Measurements from ENCODE around the gene CCDC40.
A peak's percentile ranks its signal among the peaks of the same experiment; 100 is the strongest.

Gene CCDC40

GRCh38 chr17:80000981-80001775 lies 35.3 kb upstream of the CCDC40 start:
- DNase-seq: no peak

- no peak for DNase-seq
These were observed 34.3 kb upstream of the CCDC40 start for GRCh38 chr17:80002070-80002641.

- DNase-seq: no peak
These were observed 33.6 kb upstream of the CCDC40 start for GRCh38 chr17:80002690-80003490.

- DNase-seq: no peak
These were observed 32.5 kb upstream of the CCDC40 start for GRCh38 chr17:80003969-80004368.

GRCh38 chr17:80005360-80006338 lies 30.8 kb upstream of the CCDC40 start:
- DNase-seq: peak; percentile 68

GRCh38 chr17:80006339-80006720 lies 30.1 kb upstream of the CCDC40 start:
- no peak for DNase-seq

- DNase-seq: no peak
These were observed 29.4 kb upstream of the CCDC40 start for GRCh38 chr17:80006811-80007752.

- DNase-seq: no peak
These were observed 28.5 kb upstream of the CCDC40 start for GRCh38 chr17:80007939-80008338.

GRCh38 chr17:80008383-80008840 lies 28.0 kb upstream of the CCDC40 start:
- DNase-seq: peak; percentile 77

- DNase-seq: no peak
These were observed 27.6 kb upstream of the CCDC40 start for GRCh38 chr17:80008848-80009247.

- no peak for DNase-seq
These were observed 26.8 kb upstream of the CCDC40 start for GRCh38 chr17:80009391-80010282.

- no peak for DNase-seq
These were observed 26.1 kb upstream of the CCDC40 start for GRCh38 chr17:80010283-80010858.

GRCh38 chr17:80011989-80012555 lies 24.4 kb upstream of the CCDC40 start:
- no peak for DNase-seq

GRCh38 chr17:80012765-80013741 lies 23.4 kb upstream of the CCDC40 start:
- DNase-seq: no peak

- DNase-seq: no peak
These were observed 19.0 kb upstream of the CCDC40 start for GRCh38 chr17:80017226-80018010.

- DNase-seq: no peak
These were observed 17.4 kb upstream of the CCDC40 start for GRCh38 chr17:80018917-80019651.

- no peak for DNase-seq
These were observed 14.8 kb upstream of the CCDC40 start for GRCh38 chr17:80021600-80021999.
